MM.1S (cell line): ENCODE results near the gene PPFIA2.

Experiments used
- DNase-seq: peaks from one replicate; pipeline ENCODE4 v3.0.0-alpha.2; 2015
- H2AFZ ChIP-seq: fragments of 300-600 bp; sonication (generic); 2 replicates; pipeline ENCODE4 v1.6.0; 2016; ENCODE audit warnings: antibody characterized with exemption, low read length
- H3F3A ChIP-seq: fragments of 300-600 bp; sonication (generic); 2 replicates; pipeline ENCODE4 v1.6.1; 2016; ENCODE audit warnings: mild to moderate bottlenecking, antibody characterized with exemption, low read length, moderate library complexity, mixed read lengths; ENCODE audit not compliant: insufficient read depth
- H3K27ac ChIP-seq: fragments of 300-600 bp; sonication (generic); 2 replicates; pipeline ENCODE4 v1.5.1; 2016; ENCODE audit warnings: mild to moderate bottlenecking, low read length
- H3K27me3 ChIP-seq: fragments of 300-600 bp; sonication (generic); replicated peaks from 2 replicates; pipeline ENCODE4 v1.6.0; 2016; ENCODE audit warnings: low read length; ENCODE audit not compliant: insufficient read depth
- H3K36me3 ChIP-seq: fragments of 300-600 bp; sonication (generic); replicated peaks from 2 replicates; pipeline ENCODE4 v1.6.1; 2016; ENCODE audit warnings: mild to moderate bottlenecking, low read length, mixed read lengths; ENCODE audit not compliant: insufficient read depth
- H3K4me1 ChIP-seq: fragments of 300-600 bp; sonication (generic); 2 replicates; pipeline ENCODE4 v1.6.1; 2016; ENCODE audit warnings: low read length, mixed read lengths
- H3K4me2 ChIP-seq: fragments of 300-600 bp; sonication (generic); 2 replicates; pipeline ENCODE4 v1.6.0; 2016; ENCODE audit warnings: low read depth, low read length
- H3K4me3 ChIP-seq: fragments of 300-600 bp; sonication (generic); 2 replicates; pipeline ENCODE4 v1.5.1; 2016; ENCODE audit warnings: low read length, mixed read lengths
- H3K79me2 ChIP-seq: fragments of 300-600 bp; sonication (generic); 2 replicates; pipeline ENCODE4 v1.6.1; 2016; ENCODE audit warnings: mixed run types, low read length, mixed read lengths
- H3K9ac ChIP-seq: fragments of 300-600 bp; sonication (generic); 2 replicates; pipeline ENCODE4 v1.6.1; 2016; ENCODE audit warnings: low read length, mixed read lengths
- H3K9me2 ChIP-seq: fragments of 300-600 bp; sonication (generic); replicated peaks from 2 replicates; pipeline ENCODE4 v1.6.1; 2016; ENCODE audit warnings: mild to moderate bottlenecking, low read length, mixed read lengths; ENCODE audit not compliant: insufficient read depth
- H3K9me3 ChIP-seq: fragments of 300-600 bp; sonication (generic); replicated peaks from 2 replicates; pipeline ENCODE4 v1.6.1; 2016; ENCODE audit warnings: mild to moderate bottlenecking, low read length, mixed read lengths; ENCODE audit not compliant: insufficient read depth
- H4K20me1 ChIP-seq: fragments of 300-600 bp; sonication (generic); 2 replicates; pipeline ENCODE4 v1.6.1; 2016; ENCODE audit warnings: mild to moderate bottlenecking, low read length, moderate library complexity, mixed read lengths; ENCODE audit not compliant: insufficient read depth
- EZH2 ChIP-seq: fragments of 300-600 bp; sonication (generic); optimal IDR thresholded peaks from 2 replicates; pipeline ENCODE3; 2017; ENCODE audit warnings: low read depth, mild to moderate bottlenecking, antibody characterized with exemption, low read length, mixed read lengths
- EZH2phosphoT487 ChIP-seq: fragments of 300-600 bp; sonication (generic); IDR thresholded peaks from 2 replicates; pipeline ENCODE4 v1.6.1; 2018; ENCODE audit warnings: antibody characterized with exemption, low read length
- TF ChIP-seq, protein P1 (sequence below): fragments of 300-600 bp; sonication (generic); IDR thresholded peaks from 2 replicates; pipeline ENCODE4 v1.5.1; 2016; ENCODE audit warnings: antibody characterized with exemption, low read length, mixed read lengths

The PPFIA2 gene

DNA sequence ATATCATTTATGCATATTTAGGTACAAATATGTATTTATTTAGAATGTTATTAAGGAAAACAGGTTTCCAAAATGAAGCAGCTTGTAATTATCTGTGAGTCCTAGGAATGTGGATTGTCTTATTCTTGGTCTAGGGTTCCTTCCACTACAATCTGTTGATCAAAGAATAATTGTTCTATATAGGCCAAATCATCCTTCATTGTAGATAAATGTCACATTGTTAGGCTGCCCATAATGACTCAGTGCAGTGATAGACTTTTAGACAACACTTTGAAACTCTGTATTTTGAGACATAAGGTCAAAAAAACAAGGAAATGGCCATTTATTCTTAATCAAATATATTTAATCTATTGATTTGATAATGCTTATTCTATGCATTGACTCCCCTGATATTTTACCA is 398.2 kb downstream of the PPFIA2 start:
- Histone ChIP-seq H3K36me3 (no peaks in the 10 kb centered on the region), H3K4me2 (no peak overlapping the region), H3F3A (no peaks in the 10 kb centered on the region), H3K9ac (no peak overlapping the region), H3K27ac (no peak overlapping the region), H3K4me1 (peaks cover 8% of the 10 kb centered on the region; the same call in 1 of the 2 replicates), H3K9me3 (no peaks in the 10 kb centered on the region), H3K27me3 (no peaks in the 10 kb centered on the region), H4K20me1 (no peaks in the 10 kb centered on the region), H2AFZ (no peak overlapping the region), H3K79me2 (no peaks in the 10 kb centered on the region), H3K9me2 (no peaks in the 10 kb centered on the region), H3K4me3 (no peak overlapping the region)
- DNase-seq, result no peak
- TF ChIP-seq EZH2phosphoT487 (no peak), EZH2 (no peak)
- TF ChIP-seq, protein P1, sequence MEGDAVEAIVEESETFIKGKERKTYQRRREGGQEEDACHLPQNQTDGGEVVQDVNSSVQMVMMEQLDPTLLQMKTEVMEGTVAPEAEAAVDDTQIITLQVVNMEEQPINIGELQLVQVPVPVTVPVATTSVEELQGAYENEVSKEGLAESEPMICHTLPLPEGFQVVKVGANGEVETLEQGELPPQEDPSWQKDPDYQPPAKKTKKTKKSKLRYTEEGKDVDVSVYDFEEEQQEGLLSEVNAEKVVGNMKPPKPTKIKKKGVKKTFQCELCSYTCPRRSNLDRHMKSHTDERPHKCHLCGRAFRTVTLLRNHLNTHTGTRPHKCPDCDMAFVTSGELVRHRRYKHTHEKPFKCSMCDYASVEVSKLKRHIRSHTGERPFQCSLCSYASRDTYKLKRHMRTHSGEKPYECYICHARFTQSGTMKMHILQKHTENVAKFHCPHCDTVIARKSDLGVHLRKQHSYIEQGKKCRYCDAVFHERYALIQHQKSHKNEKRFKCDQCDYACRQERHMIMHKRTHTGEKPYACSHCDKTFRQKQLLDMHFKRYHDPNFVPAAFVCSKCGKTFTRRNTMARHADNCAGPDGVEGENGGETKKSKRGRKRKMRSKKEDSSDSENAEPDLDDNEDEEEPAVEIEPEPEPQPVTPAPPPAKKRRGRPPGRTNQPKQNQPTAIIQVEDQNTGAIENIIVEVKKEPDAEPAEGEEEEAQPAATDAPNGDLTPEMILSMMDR, result no peak

DNA sequence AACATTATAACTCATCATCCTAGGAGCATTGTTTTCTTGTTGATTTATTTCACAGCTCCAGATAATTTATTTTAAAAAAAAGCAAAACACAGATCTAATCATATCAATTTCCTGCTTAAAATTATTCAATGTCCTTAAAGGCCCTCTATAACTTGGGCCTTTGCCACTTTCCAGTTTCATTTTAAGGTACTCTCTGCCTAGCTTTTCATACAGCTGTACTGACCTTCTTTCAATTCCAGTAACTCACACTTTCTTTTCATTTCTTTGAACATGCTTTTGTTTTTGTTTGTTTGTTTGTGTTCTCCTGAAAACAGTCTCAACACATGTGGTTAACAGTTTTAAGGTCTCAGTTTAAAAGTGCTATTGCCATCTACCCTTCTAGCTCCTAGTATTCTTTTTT is 399.4 kb downstream of the PPFIA2 start:
- no peak for TF ChIP-seq EZH2
- TF ChIP-seq, protein P1, result no peak
- TF ChIP-seq EZH2phosphoT487, result no peak
- Histone ChIP-seq H3K36me3 (no peaks in the 10 kb centered on the region), H4K20me1 (no peaks in the 10 kb centered on the region), H3K79me2 (no peaks in the 10 kb centered on the region), H3K27ac (no peak overlapping the region), H2AFZ (no peak overlapping the region), H3K9me2 (no peaks in the 10 kb centered on the region), H3K4me2 (peak overlapping the region; percentile 10; the same call in 1 of the 2 replicates), H3K4me1 (peaks cover 8% of the 10 kb centered on the region; the same call in 1 of the 2 replicates), H3F3A (no peaks in the 10 kb centered on the region), H3K9me3 (no peaks in the 10 kb centered on the region), H3K27me3 (no peaks in the 10 kb centered on the region), H3K4me3 (no peak overlapping the region), H3K9ac (no peak overlapping the region)
- DNase-seq, result peak; percentile 36

DNA sequence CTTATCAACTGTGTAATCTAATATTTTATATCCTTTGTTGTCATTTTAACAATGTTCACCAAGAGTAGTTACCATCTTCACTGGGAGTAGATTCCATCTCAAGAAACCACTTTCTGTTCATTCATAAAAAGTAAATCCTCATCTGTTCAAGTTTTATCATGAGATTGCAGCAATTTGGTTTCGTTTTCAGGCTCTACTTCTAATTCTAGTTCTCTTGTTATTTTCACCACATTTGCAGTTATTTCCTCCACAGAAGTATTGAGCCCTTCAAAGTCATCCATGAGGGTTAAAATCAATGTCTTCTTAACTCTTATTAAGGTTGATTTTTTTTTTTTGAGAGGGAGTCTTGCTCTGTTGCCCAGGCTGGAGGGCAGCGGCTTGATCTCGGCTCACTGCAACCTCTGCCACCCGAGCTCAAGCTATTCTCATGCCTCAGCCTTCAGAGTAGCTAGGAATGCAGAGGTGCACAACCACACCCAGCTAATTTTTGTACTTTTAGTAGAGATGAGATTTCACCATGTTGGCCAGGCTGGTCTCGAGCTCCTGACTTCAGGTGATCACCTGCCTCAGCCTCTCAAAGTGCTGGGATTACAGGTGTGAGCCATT is 404.7 kb downstream of the PPFIA2 start:
- Histone ChIP-seq H3F3A (no peaks in the 10 kb centered on the region), H3K4me2 (peak overlapping the region; percentile 16; the same call in 1 of the 2 replicates), H3K4me3 (no peak overlapping the region), H3K79me2 (no peaks in the 10 kb centered on the region), H3K36me3 (no peaks in the 10 kb centered on the region), H3K9me2 (no peaks in the 10 kb centered on the region), H2AFZ (no peak overlapping the region; the same call in 1 of the 2 replicates), H3K9ac (no peak overlapping the region), H3K9me3 (no peaks in the 10 kb centered on the region), H4K20me1 (no peaks in the 10 kb centered on the region), H3K27me3 (no peaks in the 10 kb centered on the region), H3K27ac (no peak overlapping the region), H3K4me1 (0 out of 2 replicates have a peak, but pooled peaks cover under 1% of the 10 kb centered on the region)
- TF ChIP-seq EZH2phosphoT487 (no peak), EZH2 (no peak)
- TF ChIP-seq, protein P1, result no peak
- peak; percentile 43 for DNase-seq
